ENCODE measurements around the gene RNF20. TPM values are rescaled to one million over a fixed set of nuclear protein-coding genes. Genes with fewer than 3 reads are reported as not detected.
"Not testable (repeated sequence)": the region's sequence is repeated elsewhere in the genome, so short reads cannot be mapped to it uniquely, and the experiment has no call there.

RNF20 gene, protein sequence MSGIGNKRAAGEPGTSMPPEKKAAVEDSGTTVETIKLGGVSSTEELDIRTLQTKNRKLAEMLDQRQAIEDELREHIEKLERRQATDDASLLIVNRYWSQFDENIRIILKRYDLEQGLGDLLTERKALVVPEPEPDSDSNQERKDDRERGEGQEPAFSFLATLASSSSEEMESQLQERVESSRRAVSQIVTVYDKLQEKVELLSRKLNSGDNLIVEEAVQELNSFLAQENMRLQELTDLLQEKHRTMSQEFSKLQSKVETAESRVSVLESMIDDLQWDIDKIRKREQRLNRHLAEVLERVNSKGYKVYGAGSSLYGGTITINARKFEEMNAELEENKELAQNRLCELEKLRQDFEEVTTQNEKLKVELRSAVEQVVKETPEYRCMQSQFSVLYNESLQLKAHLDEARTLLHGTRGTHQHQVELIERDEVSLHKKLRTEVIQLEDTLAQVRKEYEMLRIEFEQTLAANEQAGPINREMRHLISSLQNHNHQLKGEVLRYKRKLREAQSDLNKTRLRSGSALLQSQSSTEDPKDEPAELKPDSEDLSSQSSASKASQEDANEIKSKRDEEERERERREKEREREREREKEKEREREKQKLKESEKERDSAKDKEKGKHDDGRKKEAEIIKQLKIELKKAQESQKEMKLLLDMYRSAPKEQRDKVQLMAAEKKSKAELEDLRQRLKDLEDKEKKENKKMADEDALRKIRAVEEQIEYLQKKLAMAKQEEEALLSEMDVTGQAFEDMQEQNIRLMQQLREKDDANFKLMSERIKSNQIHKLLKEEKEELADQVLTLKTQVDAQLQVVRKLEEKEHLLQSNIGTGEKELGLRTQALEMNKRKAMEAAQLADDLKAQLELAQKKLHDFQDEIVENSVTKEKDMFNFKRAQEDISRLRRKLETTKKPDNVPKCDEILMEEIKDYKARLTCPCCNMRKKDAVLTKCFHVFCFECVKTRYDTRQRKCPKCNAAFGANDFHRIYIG
- total RNA-seq, result 28.8 and 30.3 TPM in 2 replicates
- polyA plus RNA-seq (2012), result 26.8 TPM

DNA sequence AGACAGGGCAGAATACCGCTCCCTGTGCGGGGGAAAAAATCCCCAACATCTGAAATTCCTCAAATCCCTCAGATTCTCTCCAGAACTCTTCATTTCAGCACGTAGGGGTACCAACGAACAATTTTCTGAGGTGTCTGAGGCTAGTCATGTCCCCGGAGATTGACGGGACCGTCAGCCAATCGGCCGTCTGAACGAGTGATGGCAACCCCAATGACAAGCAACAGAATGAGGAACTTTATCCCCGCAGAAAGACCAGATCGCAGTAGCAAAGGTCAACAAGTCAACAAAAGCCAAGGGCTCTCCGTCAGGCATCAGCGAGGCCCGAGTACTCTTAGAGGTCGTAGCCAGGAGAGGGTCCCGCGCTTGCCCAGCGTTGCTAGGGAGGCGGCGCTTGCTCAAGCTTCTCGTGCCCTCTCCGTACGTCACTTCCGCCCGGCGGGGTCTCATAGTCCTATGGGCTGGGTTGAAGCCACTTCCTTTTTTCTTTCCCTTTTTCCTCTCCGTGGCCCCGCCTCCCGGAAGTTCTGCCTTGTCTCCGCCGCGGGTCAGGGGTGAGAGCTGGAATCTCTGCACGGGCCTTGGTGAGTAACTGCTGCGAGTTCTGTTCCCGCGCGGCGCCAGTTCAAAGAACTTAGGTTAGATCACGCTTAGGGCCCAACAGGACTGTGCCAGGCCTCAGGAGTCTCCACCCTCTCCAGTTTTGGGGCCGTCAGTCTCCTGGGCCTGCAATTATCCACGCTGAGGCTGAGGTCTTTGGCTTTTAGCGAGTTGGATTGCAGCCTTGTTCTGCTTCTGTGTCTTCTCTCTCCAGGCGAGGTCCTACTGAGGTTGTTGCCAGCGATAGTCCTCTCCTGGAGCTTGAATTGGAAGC lies at the start of gene RNF20:
TSS of gene RNF20 (plus strand) at position 520 of the 871 bp plus-strand sequence. CDS start 1,571 bp downstream, outside the sequence.
- DNase-seq (ENCODE audit: low read depth), result peak; percentile 100

GRCh38 chr9:101484046-101484445 lies 49.6 kb upstream of the RNF20 start:
- DNase-seq (ENCODE audit: low read depth), result no peak

DNA sequence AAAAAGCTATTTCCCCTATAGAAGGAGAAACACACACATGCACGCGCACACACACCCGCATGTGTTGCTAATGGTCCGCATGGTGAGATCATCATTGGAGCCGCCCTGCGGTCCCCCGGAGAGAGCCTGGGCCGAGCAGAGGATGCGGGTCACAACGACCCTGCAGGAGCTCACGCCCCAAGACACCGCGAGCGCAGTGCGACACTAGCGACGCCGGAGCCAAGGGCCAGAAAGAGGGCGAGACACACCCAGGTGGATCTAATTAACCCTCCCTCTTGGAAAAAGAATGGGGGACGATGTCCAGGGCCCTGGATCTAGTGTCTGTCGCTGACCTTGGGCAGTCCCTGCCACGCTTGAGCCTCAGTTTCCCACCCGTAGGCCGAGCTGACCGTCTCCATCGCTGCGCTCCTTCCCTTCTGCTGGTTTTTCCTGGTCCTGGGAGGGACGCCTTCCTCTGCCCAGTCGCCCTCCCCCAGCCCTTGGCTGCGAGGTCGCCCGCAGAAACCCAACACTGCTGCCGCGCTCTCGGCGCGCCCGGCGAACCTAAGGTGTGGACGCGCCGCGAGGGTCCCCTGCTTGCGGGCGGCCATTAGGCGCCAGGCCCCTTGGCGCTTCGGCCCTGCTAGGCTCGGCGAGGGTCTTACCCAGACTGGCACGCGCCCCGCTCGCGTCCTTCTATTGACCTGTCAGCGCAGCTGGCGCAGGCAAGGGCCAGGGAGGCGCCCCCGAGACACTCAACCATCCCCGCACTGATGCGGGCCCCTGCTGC lies 47.5 kb upstream of the RNF20 start:
- peak; percentile 46 for DNase-seq (ENCODE audit: low read depth)

GRCh38 chr9:101486693-101487442 lies 46.8 kb upstream of the RNF20 start:
- peak; percentile 71 for DNase-seq (ENCODE audit: low read depth)

DNA sequence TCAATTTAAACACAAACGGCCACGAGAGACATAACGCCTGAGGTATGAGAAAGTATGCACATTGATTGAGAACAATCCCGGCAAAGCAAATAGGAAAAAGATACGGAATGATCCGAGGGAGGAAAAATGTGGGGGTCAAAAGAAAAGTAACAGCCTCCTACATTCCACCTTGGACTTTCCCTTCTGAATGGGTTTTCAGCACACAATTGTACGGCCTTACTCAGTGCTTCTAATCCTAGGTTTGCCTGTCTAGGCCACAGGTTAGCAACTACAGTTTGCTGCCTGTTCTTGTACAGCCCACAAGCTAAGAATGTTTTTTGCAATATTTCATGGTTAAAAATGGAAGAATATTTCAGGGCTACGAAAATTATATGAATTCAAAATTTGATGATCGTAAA lies 46.2 kb upstream of the RNF20 start:
- no peak for DNase-seq (ENCODE audit: low read depth)

DNA sequence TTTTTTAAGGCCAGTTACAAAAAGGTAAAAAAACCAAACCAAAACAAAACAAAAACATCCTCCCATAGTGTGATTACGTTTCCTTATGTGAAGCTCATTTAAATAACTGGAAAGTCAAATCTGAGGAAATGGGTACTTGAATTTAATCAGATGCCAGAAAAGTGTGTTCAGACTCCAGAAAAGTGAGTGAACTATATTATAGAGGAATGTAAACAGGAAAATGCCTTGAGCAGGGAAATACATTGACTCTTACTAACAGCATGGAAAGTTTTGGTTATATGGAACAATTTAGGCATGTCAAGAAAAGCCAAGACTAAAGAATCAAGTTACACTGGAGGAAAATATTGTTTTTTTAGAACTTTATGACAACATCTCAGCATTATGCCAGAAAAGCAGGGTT lies 37.8 kb upstream of the RNF20 start:
- DNase-seq (ENCODE audit: low read depth), result no peak

DNA sequence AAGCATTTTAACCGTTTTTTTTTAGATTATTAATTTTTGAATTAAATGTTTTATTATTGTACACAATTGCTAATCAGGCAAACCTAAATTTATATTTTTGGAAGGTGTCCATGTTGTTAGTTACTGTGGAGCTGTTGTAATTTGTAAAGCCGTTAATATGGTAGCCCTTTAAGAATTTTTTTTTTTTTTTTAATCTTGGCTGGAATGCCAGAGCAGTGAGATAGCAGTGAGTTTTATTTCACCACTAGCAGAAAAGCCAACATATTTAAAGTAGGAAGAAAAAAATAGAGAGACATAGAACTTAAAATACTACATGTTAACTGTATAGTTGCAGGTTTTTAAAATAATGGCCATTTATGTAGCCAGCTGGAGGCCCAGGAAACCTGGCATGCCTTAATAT lies 35.3 kb upstream of the RNF20 start:
- no peak for DNase-seq (ENCODE audit: low read depth)

GRCh38 chr9:101504188-101504587 lies 29.5 kb upstream of the RNF20 start:
- no peak for DNase-seq (ENCODE audit: low read depth)

- DNase-seq (ENCODE audit: low read depth), result no peak
These were observed 25.4 kb upstream of the RNF20 start for GRCh38 chr9:101508211-101508610.

GRCh38 chr9:101509572-101509971 lies 24.1 kb upstream of the RNF20 start:
- no peak for DNase-seq (ENCODE audit: low read depth)

DNA sequence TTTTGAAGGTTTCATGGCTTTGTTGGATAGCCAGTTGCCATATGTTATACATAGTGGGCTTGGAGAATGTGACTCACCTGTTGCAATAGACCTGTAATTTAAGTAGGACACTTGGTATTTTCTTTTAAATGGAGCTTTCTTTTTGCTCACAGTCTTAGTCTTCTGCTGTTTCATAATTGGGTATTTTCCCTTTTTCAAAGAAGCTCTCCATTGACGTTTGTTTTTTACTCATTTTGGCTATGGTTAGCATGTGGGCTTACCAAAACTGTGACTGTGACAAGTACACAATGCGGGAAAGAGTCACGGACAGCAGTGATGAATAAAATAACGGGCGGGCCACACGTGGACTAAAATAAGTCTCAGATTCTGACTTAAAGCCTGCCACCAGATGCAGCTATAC lies 23.2 kb upstream of the RNF20 start:
- DNase-seq (ENCODE audit: low read depth), result no peak

GRCh38 chr9:101511009-101511408 lies 22.6 kb upstream of the RNF20 start:
- DNase-seq (ENCODE audit: low read depth), result no peak

GRCh38 chr9:101512116-101512515 lies 21.5 kb upstream of the RNF20 start:
- DNase-seq (ENCODE audit: low read depth), result no peak

- no peak for DNase-seq (ENCODE audit: low read depth)
These were observed 20.3 kb upstream of the RNF20 start for GRCh38 chr9:101513351-101513750.

- peak; percentile 47 for DNase-seq (ENCODE audit: low read depth)
These were observed 19.6 kb upstream of the RNF20 start for GRCh38 chr9:101514071-101514470.

- DNase-seq (ENCODE audit: low read depth), result no peak
These were observed 17.0 kb upstream of the RNF20 start for GRCh38 chr9:101516655-101517054.

GRCh38 chr9:101518489-101518888 lies 15.2 kb upstream of the RNF20 start:
- DNase-seq (ENCODE audit: low read depth), result not testable (repeated sequence)

- DNase-seq (ENCODE audit: low read depth), result no peak
These were observed 9.3 kb upstream of the RNF20 start for GRCh38 chr9:101524371-101524770.

DNA sequence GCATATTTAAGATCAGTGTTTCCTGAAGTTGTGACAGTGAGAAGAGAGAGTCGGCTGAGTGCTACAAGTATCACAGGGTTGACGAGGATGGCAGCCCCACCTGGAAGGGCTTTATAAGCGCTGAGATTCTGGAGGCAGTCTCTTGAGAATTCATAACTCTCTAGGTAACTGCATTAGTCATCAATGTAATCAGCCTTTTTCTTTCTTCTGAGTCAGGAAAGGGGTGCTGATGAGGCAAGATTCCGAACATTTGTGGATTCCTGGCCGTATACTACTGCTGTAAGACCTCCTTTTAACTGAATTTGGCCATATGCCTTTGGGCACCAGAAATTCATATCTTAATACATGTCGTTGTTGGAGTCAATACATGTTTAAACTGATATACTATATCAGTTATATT lies 6.6 kb upstream of the RNF20 start:
- DNase-seq (ENCODE audit: low read depth), result no peak

GRCh38 chr9:101528015-101528414 lies 5.6 kb upstream of the RNF20 start:
- DNase-seq (ENCODE audit: low read depth), result no peak
